Endothelial cell of umbilical vein (primary cell): Measurements from ENCODE around the gene RNF150. TPM values are rescaled to one million over a fixed set of nuclear protein-coding genes. Genes with fewer than 3 reads are reported as not detected.

Source experiments
- BruUV-seq: library from RNA; stranded (reverse); fragments of 400-500 nt; replicated peaks from 2 replicates; lab custom pipeline; 2021; lab: Mats Ljungman, UMichigan
- CTCF ChIA-PET: fragments of 300-600, 350-600 bp; sonication (Branson Sonifier 250); formaldehyde crosslinking; loops from one replicate; lab custom pipeline; 2021; ENCODE audit warnings: antibody characterized with exemption, inconsistent platforms; lab: Charles Lee
- POLR2A ChIA-PET: fragments of 300-600, 350-600 bp; sonication (Branson Sonifier 250); formaldehyde crosslinking; loops from one replicate; lab custom pipeline; 2021; ENCODE audit warnings: antibody characterized with exemption, inconsistent platforms; lab: Charles Lee
- DNase-seq: peaks from one replicate; pipeline ENCODE4 v3.0.0-alpha.2; 2011; ENCODE audit warnings: low read depth, low spot score
- FAIRE-seq: peaks from 2 replicates; lab custom pipeline; 2011; peaks lifted over from hg19 to GRCh38; lab: Jason Lieb, UNC
- H2AFZ ChIP-seq: 2 replicates; pipeline ENCODE4 v1.6.0; 2012; ENCODE audit warnings: low read depth, low read length, control low read depth, inconsistent platforms
- H3K27ac ChIP-seq: 2 replicates; pipeline ENCODE4 v1.5.1; 2011; ENCODE audit warnings: low read depth, mild to moderate bottlenecking, control low read depth, low read length, moderate library complexity; ENCODE audit not compliant: insufficient read depth
- H3K27me3 ChIP-seq, 2 experiments: 2 replicates each; pipeline versions ENCODE4 v1.6.0 to v1.6.1; 2011; ENCODE audit warnings: low read length in 2 of 2, mixed read lengths in 1 of 2; ENCODE audit not compliant: control insufficient read depth in 2 of 2, insufficient read depth in 2 of 2
- H3K36me3 ChIP-seq, 2 experiments: 2 replicates in 1 of 2; 3 replicates in 1 of 2; pipeline ENCODE4 v1.5.1; 2011; ENCODE audit warnings: low read length in 2 of 2, mild to moderate bottlenecking in 1 of 2, moderate library complexity in 1 of 2; ENCODE audit not compliant: control insufficient read depth in 2 of 2, insufficient read depth in 2 of 2; ENCODE audit errors: extremely low read depth in 1 of 2
- H3K4me1 ChIP-seq: 3 replicates; pipeline ENCODE4 v1.5.1; 2011; ENCODE audit warnings: mild to moderate bottlenecking, low read length; ENCODE audit not compliant: control insufficient read depth, insufficient read depth; ENCODE audit errors: extremely low read depth
- H3K4me2 ChIP-seq: 2 replicates; pipeline ENCODE4 v1.6.1; 2011; ENCODE audit warnings: low read length, control low read depth, mixed read lengths; ENCODE audit not compliant: insufficient read depth
- H3K4me3 ChIP-seq, 3 experiments: fragments of 200-600 bp in 1 of 3; sonication (generic), shearing (Covaris generic) in 1 of 3; replicated peaks in 1 of 3; 2 replicates each; pipeline ENCODE4 v1.5.1; 2011 to 2016; ENCODE audit warnings: control low read depth in 3 of 3, low read length in 3 of 3, mild to moderate bottlenecking in 2 of 3, inconsistent platforms in 1 of 3, low read depth in 1 of 3, moderate library complexity in 1 of 3; ENCODE audit not compliant: insufficient read depth in 1 of 3
- H3K79me2 ChIP-seq: 2 replicates; pipeline ENCODE4 v1.6.0; 2012; ENCODE audit warnings: low read length, inconsistent platforms; ENCODE audit not compliant: control insufficient read depth, insufficient read depth
- H3K9ac ChIP-seq: replicated peaks from 2 replicates; pipeline ENCODE3; 2011; ENCODE audit warnings: low read length, control low read depth; ENCODE audit not compliant: insufficient read depth; ENCODE audit errors: extremely low read depth
- H3K9me1 ChIP-seq: replicated peaks from 3 replicates; pipeline ENCODE4 v1.6.0; 2011; ENCODE audit warnings: mild to moderate bottlenecking, low read length; ENCODE audit not compliant: control insufficient read depth, insufficient read depth; ENCODE audit errors: extremely low read depth
- H3K9me3 ChIP-seq: replicated peaks from 2 replicates; pipeline ENCODE4 v1.5.1; 2012; ENCODE audit warnings: low read length, inconsistent platforms; ENCODE audit not compliant: control insufficient read depth, insufficient read depth
- H4K20me1 ChIP-seq: replicated peaks from 2 replicates; pipeline ENCODE3; 2011; ENCODE audit warnings: mild to moderate bottlenecking, low read length; ENCODE audit not compliant: control insufficient read depth, insufficient read depth; ENCODE audit errors: extremely low read depth
- EZH2 ChIP-seq: IDR thresholded peaks from 2 replicates; pipeline ENCODE4 v1.6.1; 2012; ENCODE audit warnings: borderline replicate concordance, low read depth, mild to moderate bottlenecking, moderate library complexity, low read length, inconsistent platforms; ENCODE audit not compliant: severe bottlenecking
- FOS ChIP-seq: IDR thresholded peaks from 2 replicates; pipeline ENCODE4 v1.6.1; 2011; ENCODE audit warnings: mild to moderate bottlenecking, low read length, moderate library complexity, borderline replicate concordance; ENCODE audit not compliant: insufficient read depth
- GATA2 ChIP-seq: IDR thresholded peaks from 2 replicates; pipeline ENCODE4 v1.7.0; 2011; ENCODE audit warnings: low read depth, mild to moderate bottlenecking, moderate library complexity, mixed read lengths, low read length; ENCODE audit not compliant: insufficient read length, insufficient read depth
- JUN ChIP-seq: IDR thresholded peaks from 2 replicates; pipeline ENCODE4 v1.6.1; 2011; ENCODE audit warnings: borderline replicate concordance, low read depth; ENCODE audit not compliant: insufficient read length, insufficient read depth
- MYC ChIP-seq: IDR thresholded peaks from one replicate; pipeline ENCODE4 v1.6.1; 2011; ENCODE audit warnings: mild to moderate bottlenecking, low read depth, low read length
- POLR2A ChIP-seq: IDR thresholded peaks from 2 replicates; pipeline ENCODE4 v1.6.1; 2012; ENCODE audit warnings: low read depth, mild to moderate bottlenecking, control low read depth, low read length
- POLR2AphosphoS5 ChIP-seq: IDR thresholded peaks from 2 replicates; pipeline ENCODE4 v1.6.1; 2012; ENCODE audit warnings: low read depth, mild to moderate bottlenecking, control low read depth, low read length, moderate library complexity; ENCODE audit not compliant: insufficient read depth
- dilution Hi-C: fragments of 300-500 bp; cut with MboI; formaldehyde crosslinking; loops from one replicate; pipeline ENCODE4 v1.15.0; 2019; ENCODE audit warnings: low sequenced_read_pairs; ENCODE audit not compliant: extremely low pct_ligation_motif_present
- intact Hi-C: fragments of 100-400 bp; cut with micrococcal nuclease; formaldehyde crosslinking; loops from one replicate; pipeline ENCODE4 v1.10.0; 2022
- polyA plus RNA-seq, 4 experiments: library from polyadenylated mRNA; depleted of rRNA in 3 of 4; stranded (reverse) in 3 of 4; unstranded in 1 of 4; fragments of >200 nt; gene quantifications; 2 replicates each; pipeline versions ENCODE4 v1.2.1 to v1.2.3, GENCODE V29; 2011 to 2012; ENCODE audit warnings: missing spikeins in 1 of 4
- total RNA-seq: library from RNA; stranded (reverse); gene quantifications from 2 replicates; pipeline ENCODE4 v1.2.3, GENCODE V29; 2021
- TF ChIP-seq, protein P1 (sequence below): IDR thresholded peaks from 2 replicates; pipeline ENCODE4 v1.6.1; 2011; ENCODE audit not compliant: insufficient read depth, insufficient read length
- TF ChIP-seq, protein P2 (sequence below), 2 donors: IDR thresholded peaks; 1 replicate in 1 of 2; 2 replicates in 1 of 2; pipeline ENCODE4 v1.5.1; 2011; ENCODE audit warnings: low read length in 2 of 2, mild to moderate bottlenecking in 2 of 2, moderate library complexity in 2 of 2, control low read depth in 1 of 2, inconsistent platforms in 1 of 2, low read depth in 1 of 2; ENCODE audit not compliant: insufficient read depth in 1 of 2; ENCODE audit errors: extremely low read depth in 1 of 2

The RNF150 gene
- total and polyA plus RNA-seq, 2 donors (not counting 3 experiments of a cell fraction or from before 2014, with no cell fraction given): 0.33 to 0.35 TPM

DNA sequence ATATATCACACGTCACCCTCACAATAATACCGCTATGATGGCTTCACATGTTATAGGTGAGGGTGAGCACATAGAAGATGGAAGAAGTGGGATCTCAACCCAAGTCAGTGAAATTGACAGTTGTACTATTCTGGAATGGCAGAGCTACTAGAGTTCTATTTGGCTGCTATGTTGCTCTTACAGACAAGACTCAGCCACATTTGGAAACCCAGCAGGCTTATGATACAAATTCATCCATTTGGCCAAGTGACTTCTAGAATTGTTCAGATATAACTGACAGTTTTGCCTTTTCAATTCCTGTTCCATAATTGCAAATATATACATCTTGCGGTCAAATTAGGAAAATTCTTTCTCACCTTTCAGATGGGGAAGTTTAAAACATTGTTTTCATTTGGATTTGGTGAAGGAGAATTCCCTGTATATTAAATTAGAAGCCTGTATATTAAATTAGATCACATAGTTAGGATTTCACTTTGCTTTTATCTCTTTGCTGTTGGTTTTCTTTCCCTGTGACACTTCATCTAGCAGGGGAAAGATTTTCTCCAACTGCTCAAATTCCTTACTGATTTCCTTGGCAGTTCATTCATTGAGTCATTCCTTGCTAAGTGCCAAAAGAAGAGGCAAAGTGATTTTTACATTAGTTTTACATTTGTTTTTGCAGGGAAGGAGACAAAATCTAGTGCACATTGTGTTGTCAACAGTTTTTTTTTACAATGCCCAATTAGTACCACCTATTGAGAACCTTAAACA is 256.5 kb downstream of the RNF150 start:
- Histone ChIP-seq H2AFZ (no peak overlapping the region), H3K4me3 (no peak overlapping the region), H3K9me3 (no peaks in the 10 kb centered on the region), H3K4me1 (no peaks in the 10 kb centered on the region), H4K20me1 (no peaks in the 10 kb centered on the region), H3K9me1 (no peaks in the 10 kb centered on the region), H3K36me3 (no peaks in the 10 kb centered on the region), H3K27ac (no peak overlapping the region), H3K4me2 (no peak overlapping the region), H3K9ac (no peak overlapping the region), H3K27me3 (peaks cover 8 to 20% of the 10 kb centered on the region in 2 experiments), H3K79me2 (no peaks in the 10 kb centered on the region)
- FAIRE-seq: no peak
- no peak for DNase-seq
- dilution Hi-C loops (no loop called here), intact Hi-C loops (no loop called here)
- ChIA-PET POLR2A (no interaction called here), CTCF (interaction anchor here (0.5 kb wide), 1 partner anchor 9 kb away, joined by 3 read pairs; no protein-coding TSS in a partner anchor)
- TF ChIP-seq MYC: no peak
- no peak for TF ChIP-seq FOS
- TF ChIP-seq EZH2: no peak
- TF ChIP-seq POLR2A: no peak
- no peak for TF ChIP-seq GATA2
- no peak for TF ChIP-seq POLR2AphosphoS5
- TF ChIP-seq, protein P1, sequence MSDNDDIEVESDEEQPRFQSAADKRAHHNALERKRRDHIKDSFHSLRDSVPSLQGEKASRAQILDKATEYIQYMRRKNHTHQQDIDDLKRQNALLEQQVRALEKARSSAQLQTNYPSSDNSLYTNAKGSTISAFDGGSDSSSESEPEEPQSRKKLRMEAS: no peak
- TF ChIP-seq, protein P2, sequence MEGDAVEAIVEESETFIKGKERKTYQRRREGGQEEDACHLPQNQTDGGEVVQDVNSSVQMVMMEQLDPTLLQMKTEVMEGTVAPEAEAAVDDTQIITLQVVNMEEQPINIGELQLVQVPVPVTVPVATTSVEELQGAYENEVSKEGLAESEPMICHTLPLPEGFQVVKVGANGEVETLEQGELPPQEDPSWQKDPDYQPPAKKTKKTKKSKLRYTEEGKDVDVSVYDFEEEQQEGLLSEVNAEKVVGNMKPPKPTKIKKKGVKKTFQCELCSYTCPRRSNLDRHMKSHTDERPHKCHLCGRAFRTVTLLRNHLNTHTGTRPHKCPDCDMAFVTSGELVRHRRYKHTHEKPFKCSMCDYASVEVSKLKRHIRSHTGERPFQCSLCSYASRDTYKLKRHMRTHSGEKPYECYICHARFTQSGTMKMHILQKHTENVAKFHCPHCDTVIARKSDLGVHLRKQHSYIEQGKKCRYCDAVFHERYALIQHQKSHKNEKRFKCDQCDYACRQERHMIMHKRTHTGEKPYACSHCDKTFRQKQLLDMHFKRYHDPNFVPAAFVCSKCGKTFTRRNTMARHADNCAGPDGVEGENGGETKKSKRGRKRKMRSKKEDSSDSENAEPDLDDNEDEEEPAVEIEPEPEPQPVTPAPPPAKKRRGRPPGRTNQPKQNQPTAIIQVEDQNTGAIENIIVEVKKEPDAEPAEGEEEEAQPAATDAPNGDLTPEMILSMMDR (IDR thresholded peaks at IDR 0.05; ENCODE audit: extremely low read depth in 1 of 2, insufficient read depth in 1 of 2, low read depth in 1 of 2, low read length in 2 of 2): no peak
- no peak for TF ChIP-seq JUN
- no TSS peak for BruUV-seq
